Right cardiac atrium (tissue), 5 donors: Measurements from ENCODE around the gene PRR14L. TPM values are rescaled to one million over a fixed set of nuclear protein-coding genes. Genes with fewer than 3 reads are reported as not detected.
"Not testable (repeated sequence)": the region's sequence is repeated elsewhere in the genome, so short reads cannot be mapped to it uniquely, and the experiment has no call there.

ENCODE experiments used
- ATAC-seq, 2 donors: fragments of 200-7000 bp; cut with Tn5 transposase; one replicate each; pipeline versions ENCODE4 v1.8.0 to v1.9.1; 2020; ENCODE audit warnings: moderate library complexity in 2 of 2, mild to moderate bottlenecking in 1 of 2
- DNase-seq, 3 donors: peaks; one replicate each; pipeline ENCODE4 v3.0.0-alpha.2; 2020
- H3K27ac ChIP-seq: one replicate; pipeline ENCODE4 v1.5.1; 2013; ENCODE audit warnings: mild to moderate bottlenecking, low read length, control low read depth, moderate library complexity
- H3K27me3 ChIP-seq: one replicate; pipeline ENCODE4 v1.6.1; 2013; ENCODE audit not compliant: control insufficient read depth, insufficient read depth
- H3K4me1 ChIP-seq: one replicate; pipeline ENCODE4 v1.6.1; 2013; ENCODE audit warnings: low read length; ENCODE audit not compliant: control insufficient read depth, insufficient read depth
- H3K4me3 ChIP-seq: one replicate; pipeline ENCODE4 v1.5.1; 2013; ENCODE audit warnings: low read length, control low read depth
- H3K9me3 ChIP-seq: one replicate; pipeline ENCODE4 v1.6.1; 2013; ENCODE audit warnings: low read length; ENCODE audit not compliant: control insufficient read depth
- WGBS: extraction: QIAGEN DNeasy Blood & Tissue Kit; methylation state at CpG from one replicate; pipeline ENCODE4 v1.1.7; 2013; 5-methylcytosine and 5-hydroxymethylcytosine counted together
- intact Hi-C, 4 donors: fragments of 100-400 bp; cut with DNase I; formaldehyde crosslinking; loops; one replicate each; pipeline versions ENCODE4 v1.11.0 to v1.14.0; 2022 to 2023
- polyA plus RNA-seq: library from polyadenylated mRNA; stranded (reverse); fragments of 200-250 nt; gene quantifications from one replicate; pipeline ENCODE4 v1.2.3, GENCODE V29; 2013
- total RNA-seq, 4 donors: library from RNA; stranded (reverse); fragmentation: NEBNext Ultra II Directional; extraction: Animal tissue kit (Norgen Biotek cat#: 25700); gene quantifications; one replicate each; pipeline ENCODE4 v1.2.1, GENCODE V29; 2021
- donor health status: healthy with polysubstance abuse.
- donor health status: DM: no; HTN: yes; CAD: no.
- donor health status: DM: no; HTN: no; CAD: no.
- donor health status: DM: no; HTN: yes; CAD: no; lungs with severe emphysema.
- donor health status: DM: yes; HTN: yes; CAD: no.

Gene PRR14L
- total and polyA plus RNA-seq, 5 donors = 5.6 to 23.4 (median 22.4) TPM

GRCh38 chr22:31681349-31682345 is 68.3 kb downstream of the PRR14L start:
- Histone ChIP-seq H3K4me3 (no peak overlapping the region), H3K4me1 (no peaks in the 10 kb centered on the region), H3K9me3 (no peaks in the 10 kb centered on the region), H3K27ac (no peak overlapping the region), H3K27me3 (no peaks in the 10 kb centered on the region)
- ATAC-seq (no peak), DNase-seq (no peak)
- intact Hi-C loops = no loop called here
- 80% methylated on average over 17 of the region's 17 CpGs for WGBS

GRCh38 chr22:31680861-31681341 is 69.0 kb downstream of the PRR14L start:
- 53% methylated on average over 9 of the region's 9 CpGs for WGBS
- Histone ChIP-seq H3K27me3 (no peaks in the 10 kb centered on the region), H3K27ac (no peak overlapping the region), H3K4me3 (no peak overlapping the region), H3K9me3 (no peaks in the 10 kb centered on the region), H3K4me1 (no peaks in the 10 kb centered on the region)
- DNase-seq (peak in 1 of 3 donors; percentile 55), ATAC-seq (no peak)
- intact Hi-C loops = no loop called here

- intact Hi-C loops = no loop called here
- DNase-seq (no peak), ATAC-seq (no peak)
- no peaks in the 10 kb centered on the region for H3K9me3 ChIP-seq
- no peak overlapping the region for H3K27ac ChIP-seq
- no peak overlapping the region for H3K4me3 ChIP-seq
- H3K27me3 ChIP-seq = no peaks in the 10 kb centered on the region
- no peaks in the 10 kb centered on the region for H3K4me1 ChIP-seq
- WGBS = 90% methylated on average over 7 of the region's 7 CpGs
Measured at GRCh38 chr22:31678748-31679147, 71.2 kb downstream of the PRR14L start.

- DNase-seq (peak; percentile 97 to 99 (median 97)), ATAC-seq (peak; percentile 99 to 100)
- H3K9me3 ChIP-seq = no peaks in the 10 kb centered on the region
- H3K27ac ChIP-seq = no peak overlapping the region
- intact Hi-C loops = no loop called here
- H3K27me3 ChIP-seq = no peaks in the 10 kb centered on the region
- 4% methylated on average over 25 of the region's 25 CpGs for WGBS
- peak overlapping the region; percentile 67 for H3K4me3 ChIP-seq
- H3K4me1 ChIP-seq = no peaks in the 10 kb centered on the region
Measured at GRCh38 chr22:31676700-31677099, 73.2 kb downstream of the PRR14L start.

- DNase-seq, H3K27ac ChIP-seq, ATAC-seq, H3K27me3 ChIP-seq, H3K4me3 ChIP-seq, intact Hi-C loops, H3K4me1 ChIP-seq, H3K9me3 ChIP-seq: not testable (repeated sequence)
- 81% methylated on average over 5 of the region's 5 CpGs for WGBS
Measured at GRCh38 chr22:31674219-31674618, 75.7 kb downstream of the PRR14L start.

- not testable (repeated sequence) for H3K4me1 ChIP-seq, H3K9me3 ChIP-seq, H3K27me3 ChIP-seq, ATAC-seq, H3K27ac ChIP-seq, DNase-seq, H3K4me3 ChIP-seq
- intact Hi-C loops = loop anchor here in 1 of 4 donors (10.0 kb wide), 2 partner anchors 76 to 276 kb away; partner anchors contain the start of gene YWHAH
- 87% methylated on average over 4 of the region's 4 CpGs for WGBS
Measured at GRCh38 chr22:31668849-31669248, 81.1 kb downstream of the PRR14L start.

GRCh38 chr22:31662668-31663037 is 87.3 kb downstream of the PRR14L start:
- H3K27me3 ChIP-seq = no peaks in the 10 kb centered on the region
- no peaks in the 10 kb centered on the region for H3K4me1 ChIP-seq
- WGBS = 71% methylated on average over 8 of the region's 8 CpGs
- intact Hi-C loops = loop anchor here in 1 of 4 donors (10.0 kb wide), 2 partner anchors 82 to 282 kb away; partner anchors contain the start of gene YWHAH
- no peak for ATAC-seq
- no peaks in the 10 kb centered on the region for H3K9me3 ChIP-seq
- H3K27ac ChIP-seq = no peak overlapping the region
- peak overlapping the region; percentile 85 for H3K4me3 ChIP-seq
- DNase-seq = no peak

GRCh38 chr22:31661851-31662667 is 87.9 kb downstream of the PRR14L start, which contains the start of gene PISD:
Gene PISD (minus strand): TSS chr22:31662215. CDS start chr22:31662208, 7 bp downstream.
- intact Hi-C loops = loop anchor here in 1 of 4 donors (10.0 kb wide), 2 partner anchors 83 to 283 kb away; partner anchors contain the start of gene YWHAH
- Histone ChIP-seq H3K4me3 (peak within 1 kb of the TSS; percentile 85), H3K9me3 (no peaks in the 10 kb centered on the region), H3K27ac (no peak within 1 kb of the TSS), H3K27me3 (no peaks in the 10 kb centered on the region), H3K4me1 (no peaks in the 10 kb centered on the region)
- peak; percentile 99 for ATAC-seq
- WGBS = 4% methylated on average over 52 of the region's 52 CpGs
- DNase-seq = peak; percentile 95 to 99 (median 98)

GRCh38 chr22:31660860-31661341 is 89.0 kb downstream of the PRR14L start:
- H3K4me3 ChIP-seq = peak overlapping the region; percentile 85
- ATAC-seq, DNase-seq, H3K9me3 ChIP-seq, H3K27ac ChIP-seq, H3K4me1 ChIP-seq, H3K27me3 ChIP-seq: not testable (repeated sequence)
- 71% methylated on average over 10 of the region's 10 CpGs for WGBS
- intact Hi-C loops = loop anchor here in 1 of 4 donors (10.0 kb wide), 2 partner anchors 84 to 284 kb away; partner anchors contain the start of gene YWHAH

- no peak overlapping the region for H3K4me3 ChIP-seq
- H3K27ac ChIP-seq = no peak overlapping the region
- H3K9me3 ChIP-seq = no peaks in the 10 kb centered on the region
- DNase-seq (no peak), ATAC-seq (no peak)
- intact Hi-C loops = no loop called here
- H3K27me3 ChIP-seq = no peaks in the 10 kb centered on the region
- no peaks in the 10 kb centered on the region for H3K4me1 ChIP-seq
- 83% methylated on average over 7 of the region's 7 CpGs for WGBS
Measured at GRCh38 chr22:31659246-31659645, 90.7 kb downstream of the PRR14L start.
